ENCODE measurements around the gene ZNF862. TPM values are rescaled to one million over a fixed set of nuclear protein-coding genes. Genes with fewer than 3 reads are reported as not detected.

The ZNF862 gene
- total RNA-seq, 1 donor from 2014 or later, result 19.6 TPM

DNA sequence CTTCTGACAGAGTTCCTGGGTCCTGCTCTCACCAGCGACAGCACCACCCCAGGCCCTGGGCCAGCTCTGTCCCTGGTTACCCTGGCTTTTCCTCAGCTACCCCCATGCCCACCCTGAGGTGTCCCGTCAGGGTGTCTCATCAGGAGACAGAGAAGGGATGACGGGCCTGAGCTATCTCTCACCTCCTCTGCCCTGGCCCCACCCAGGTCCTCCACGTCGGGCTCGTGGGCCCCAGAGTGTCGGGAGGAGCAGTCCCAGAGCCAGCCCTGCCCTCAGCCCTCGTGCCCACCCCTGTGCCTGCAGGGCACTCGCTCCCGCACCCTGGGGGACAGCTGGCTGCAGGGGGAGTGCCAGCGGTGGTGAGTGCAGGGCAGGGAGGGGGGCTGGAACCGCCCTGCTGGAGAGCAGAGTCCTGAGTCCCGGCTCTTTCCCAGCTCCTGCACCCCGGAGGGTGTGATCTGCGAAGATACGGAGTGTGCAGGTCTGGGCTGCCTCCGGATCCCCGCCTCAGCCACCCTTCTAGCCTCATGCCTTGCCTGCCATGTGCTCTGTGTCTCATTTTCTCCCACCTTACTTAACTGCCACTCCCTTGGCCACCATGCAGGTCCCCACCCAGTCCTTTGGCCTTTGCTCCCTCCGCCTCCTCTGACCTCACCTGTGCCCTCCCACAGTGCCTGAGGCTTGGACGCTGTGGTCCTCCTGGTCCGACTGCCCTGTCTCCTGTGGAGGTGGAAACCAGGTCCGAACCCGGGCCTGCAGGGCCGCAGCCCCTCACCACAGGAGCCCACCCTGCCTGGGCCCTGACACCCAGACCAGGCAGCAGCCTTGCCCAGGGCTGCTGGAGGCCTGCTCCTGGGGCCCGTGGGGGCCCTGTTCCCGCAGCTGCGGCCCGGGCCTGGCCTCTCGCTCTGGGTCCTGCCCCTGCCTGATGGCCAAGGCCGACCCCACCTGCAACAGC is 16.7 kb upstream of the ZNF862 start:
- no peaks in the 10 kb centered on the region for H3K27me3 Mint-ChIP-seq (ENCODE audit: low read depth)
- DNase-seq (ENCODE audit: low read depth, low spot score), result no peak
- H3K27ac Mint-ChIP-seq (ENCODE audit: unreplicated experiment), result no peak overlapping the region
- H3K4me3 Mint-ChIP-seq, result no peak overlapping the region
- TF ChIP-seq, protein P1, sequence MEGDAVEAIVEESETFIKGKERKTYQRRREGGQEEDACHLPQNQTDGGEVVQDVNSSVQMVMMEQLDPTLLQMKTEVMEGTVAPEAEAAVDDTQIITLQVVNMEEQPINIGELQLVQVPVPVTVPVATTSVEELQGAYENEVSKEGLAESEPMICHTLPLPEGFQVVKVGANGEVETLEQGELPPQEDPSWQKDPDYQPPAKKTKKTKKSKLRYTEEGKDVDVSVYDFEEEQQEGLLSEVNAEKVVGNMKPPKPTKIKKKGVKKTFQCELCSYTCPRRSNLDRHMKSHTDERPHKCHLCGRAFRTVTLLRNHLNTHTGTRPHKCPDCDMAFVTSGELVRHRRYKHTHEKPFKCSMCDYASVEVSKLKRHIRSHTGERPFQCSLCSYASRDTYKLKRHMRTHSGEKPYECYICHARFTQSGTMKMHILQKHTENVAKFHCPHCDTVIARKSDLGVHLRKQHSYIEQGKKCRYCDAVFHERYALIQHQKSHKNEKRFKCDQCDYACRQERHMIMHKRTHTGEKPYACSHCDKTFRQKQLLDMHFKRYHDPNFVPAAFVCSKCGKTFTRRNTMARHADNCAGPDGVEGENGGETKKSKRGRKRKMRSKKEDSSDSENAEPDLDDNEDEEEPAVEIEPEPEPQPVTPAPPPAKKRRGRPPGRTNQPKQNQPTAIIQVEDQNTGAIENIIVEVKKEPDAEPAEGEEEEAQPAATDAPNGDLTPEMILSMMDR (conservative IDR thresholded peaks at IDR 0.05), result no peak
- H3K9me3 Mint-ChIP-seq, result no peaks in the 10 kb centered on the region
- no peaks in the 10 kb centered on the region for H3K4me1 Mint-ChIP-seq
- H3K36me3 Mint-ChIP-seq (ENCODE audit: low read depth), result no peaks in the 10 kb centered on the region

DNA sequence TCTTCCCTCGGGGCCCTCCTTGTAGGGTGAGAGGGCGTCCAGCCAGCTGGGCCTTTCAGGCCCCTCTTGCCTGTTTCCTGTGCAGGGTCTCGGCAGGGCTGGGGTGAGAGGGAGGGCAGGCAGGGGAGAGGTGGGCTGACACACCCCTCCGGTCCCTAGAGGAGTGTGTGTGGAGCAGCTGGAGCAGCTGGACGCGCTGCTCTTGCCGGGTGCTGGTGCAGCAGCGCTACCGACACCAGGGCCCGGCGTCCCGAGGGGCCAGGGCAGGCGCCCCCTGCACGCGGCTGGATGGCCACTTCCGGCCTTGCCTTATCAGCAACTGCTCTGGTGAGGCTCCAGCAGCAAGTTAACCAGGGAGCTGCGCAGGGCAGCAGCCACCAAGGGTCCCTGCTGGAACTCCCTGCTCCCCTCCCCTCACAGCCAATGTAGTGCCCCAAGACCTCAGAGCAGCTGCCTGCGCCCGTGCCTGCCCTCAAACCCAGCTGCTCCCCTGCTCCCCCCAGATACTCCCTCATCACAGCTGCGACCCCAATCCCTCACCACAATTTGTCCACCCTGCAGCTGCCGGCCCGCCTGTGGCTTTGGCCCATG is 15.7 kb upstream of the ZNF862 start:
- Mint-ChIP-seq H3K36me3 (ENCODE audit: low read depth) (no peaks in the 10 kb centered on the region), H3K27me3 (ENCODE audit: low read depth) (peaks cover 2% of the 10 kb centered on the region), H3K9me3 (no peaks in the 10 kb centered on the region), H3K27ac (ENCODE audit: unreplicated experiment) (no peak overlapping the region), H3K4me1 (no peaks in the 10 kb centered on the region), H3K4me3 (no peak overlapping the region)
- DNase-seq (ENCODE audit: low read depth, low spot score), result no peak
- TF ChIP-seq, protein P1 (conservative IDR thresholded peaks at IDR 0.05), result no peak

DNA sequence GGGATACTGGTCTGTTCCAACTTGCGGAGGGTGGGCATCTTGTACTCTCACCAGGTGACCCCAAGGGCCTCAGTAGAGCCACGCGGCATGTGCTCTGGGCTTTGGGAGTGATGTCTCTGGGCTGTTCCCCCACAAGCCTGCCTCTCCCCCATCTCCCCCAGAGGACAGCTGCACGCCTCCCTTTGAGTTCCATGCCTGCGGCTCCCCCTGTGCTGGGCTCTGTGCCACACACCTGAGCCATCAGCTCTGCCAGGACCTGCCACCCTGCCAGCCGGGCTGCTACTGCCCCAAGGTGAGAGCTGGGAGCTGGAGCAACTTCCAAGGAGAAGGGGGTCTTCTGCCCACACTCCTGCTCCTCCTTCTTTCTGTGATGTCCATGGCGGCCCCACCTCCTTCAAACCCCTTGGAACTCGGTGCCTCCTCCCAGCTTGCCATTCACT is 15.0 kb upstream of the ZNF862 start:
- H3K27me3 Mint-ChIP-seq (ENCODE audit: low read depth), result peaks cover 3% of the 10 kb centered on the region
- no peak for DNase-seq (ENCODE audit: low read depth, low spot score)
- H3K4me1 Mint-ChIP-seq, result no peaks in the 10 kb centered on the region
- H3K36me3 Mint-ChIP-seq (ENCODE audit: low read depth), result no peaks in the 10 kb centered on the region
- H3K4me3 Mint-ChIP-seq, result no peak overlapping the region
- no peak overlapping the region for H3K27ac Mint-ChIP-seq (ENCODE audit: unreplicated experiment)
- TF ChIP-seq, protein P1 (conservative IDR thresholded peaks at IDR 0.05), result no peak
- no peaks in the 10 kb centered on the region for H3K9me3 Mint-ChIP-seq

DNA sequence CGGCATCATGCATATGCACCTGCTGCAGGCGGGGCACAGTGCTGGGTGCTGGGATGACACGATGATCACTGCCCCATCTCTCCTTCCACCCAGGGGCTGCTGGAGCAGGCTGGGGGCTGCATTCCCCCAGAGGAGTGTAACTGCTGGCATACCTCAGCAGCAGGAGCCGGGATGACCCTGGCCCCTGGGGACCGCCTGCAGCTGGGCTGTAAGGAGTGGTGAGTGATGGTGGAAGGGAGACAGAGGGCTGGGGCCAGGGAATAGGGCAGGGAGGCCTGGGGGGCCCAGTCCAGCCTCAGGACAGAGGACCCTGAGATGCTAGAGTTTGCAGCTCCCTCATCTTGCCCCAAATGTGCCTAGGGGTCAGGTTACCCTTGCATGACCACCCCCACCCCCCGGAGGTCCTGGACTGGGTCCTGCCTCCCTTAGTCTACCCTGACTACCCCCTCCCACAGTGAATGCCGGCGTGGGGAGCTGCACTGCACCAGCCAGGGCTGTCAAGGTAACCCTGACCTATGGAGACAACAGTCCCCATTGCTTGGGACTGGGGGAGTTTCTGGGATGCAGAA is 14.5 kb upstream of the ZNF862 start:
- no peak overlapping the region for H3K27ac Mint-ChIP-seq (ENCODE audit: unreplicated experiment)
- no peak for DNase-seq (ENCODE audit: low read depth, low spot score)
- H3K4me3 Mint-ChIP-seq, result no peak overlapping the region
- peaks cover 3% of the 10 kb centered on the region for H3K27me3 Mint-ChIP-seq (ENCODE audit: low read depth)
- H3K36me3 Mint-ChIP-seq (ENCODE audit: low read depth), result no peaks in the 10 kb centered on the region
- no peaks in the 10 kb centered on the region for H3K9me3 Mint-ChIP-seq
- H3K4me1 Mint-ChIP-seq, result no peaks in the 10 kb centered on the region
- TF ChIP-seq, protein P1 (conservative IDR thresholded peaks at IDR 0.05), result no peak

DNA sequence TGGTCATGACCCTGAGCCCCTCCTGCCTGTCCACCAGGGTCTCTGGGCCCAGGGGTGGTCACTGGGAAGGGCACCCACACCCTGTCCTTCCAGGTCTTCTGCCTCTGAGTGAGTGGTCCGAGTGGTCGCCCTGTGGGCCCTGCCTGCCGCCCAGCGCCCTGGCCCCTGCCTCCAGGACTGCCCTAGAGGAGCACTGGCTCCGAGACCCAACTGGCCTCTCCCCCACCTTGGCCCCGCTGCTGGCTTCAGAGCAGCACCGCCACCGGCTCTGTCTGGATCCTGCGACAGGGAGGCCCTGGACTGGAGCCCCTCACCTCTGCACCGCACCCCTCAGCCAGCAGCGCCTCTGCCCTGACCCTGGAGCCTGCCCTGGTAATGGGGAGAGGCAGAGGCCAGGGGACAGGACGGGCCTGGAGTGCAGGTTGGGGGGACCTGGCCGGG is 13.9 kb upstream of the ZNF862 start:
- DNase-seq (ENCODE audit: low read depth, low spot score), result no peak
- H3K9me3 Mint-ChIP-seq, result no peaks in the 10 kb centered on the region
- no peaks in the 10 kb centered on the region for H3K4me1 Mint-ChIP-seq
- H3K27me3 Mint-ChIP-seq (ENCODE audit: low read depth), result peaks cover 3% of the 10 kb centered on the region
- TF ChIP-seq, protein P1 (conservative IDR thresholded peaks at IDR 0.05), result no peak
- H3K36me3 Mint-ChIP-seq (ENCODE audit: low read depth), result no peaks in the 10 kb centered on the region
- H3K4me3 Mint-ChIP-seq, result no peak overlapping the region
- no peak overlapping the region for H3K27ac Mint-ChIP-seq (ENCODE audit: unreplicated experiment)

All from neural crest cell (in vitro differentiated cells).